HepG2 (cell line): ENCODE data around the gene SP6. TPM values are rescaled to one million over a fixed set of nuclear protein-coding genes. Genes with fewer than 3 reads are reported as not detected.

Experiments used
- ATAC-seq: fragments of 200-7000 bp; cut with Tn5 transposase; 3 replicates; pipeline ENCODE4 v1.9.1; 2020; ENCODE audit warnings: mild to moderate bottlenecking, moderate library complexity
- BruUV-seq: library from RNA; stranded (reverse); fragments of 400-500 nt; replicated peaks from 2 replicates; lab custom pipeline; 2021; lab: Mats Ljungman, UMichigan
- CTCF ChIA-PET: fragments of 300-600 bp; formaldehyde crosslinking; extraction: SDS; loops from one replicate; lab custom pipeline; 2021; ENCODE audit warnings: low total read pairs, inconsistent platforms, low intra/inter-chr PET ratio; lab: Yijun Ruan, JAX
- POLR2A ChIA-PET: fragments of 350-600 bp; sonication (Branson Sonifier 250); formaldehyde crosslinking; loops from one replicate; lab custom pipeline; 2020; ENCODE audit warnings: antibody characterized with exemption, inconsistent platforms; lab: Yijun Ruan, JAX
- DNase-seq: peaks from one replicate; pipeline ENCODE4 v3.0.0-alpha.2; 2015; ENCODE audit warnings: low spot score
- FAIRE-seq: peaks from 3 replicates; lab custom pipeline; 2011; peaks lifted over from hg19 to GRCh38; lab: Jason Lieb, UNC
- H2AFZ ChIP-seq: one replicate; pipeline ENCODE4 v1.6.1; 2011; ENCODE audit warnings: low read length, inconsistent platforms
- H3K27ac ChIP-seq: fragments of 300-600 bp; 3 replicates; pipeline ENCODE4 v1.8.0; 2011; ENCODE audit warnings: mixed run types, mild to moderate bottlenecking, mixed read lengths, low read length, inconsistent platforms; ENCODE audit not compliant: insufficient read depth; ENCODE audit errors: extremely low read length
- H3K27me3 ChIP-seq, 2 experiments: fragments of 200-600 bp in 1 of 2; 2 replicates in 1 of 2; 3 replicates in 1 of 2; pipeline versions ENCODE4 v1.6.0 to v1.8.0; 2011; ENCODE audit warnings: low read length in 2 of 2, mild to moderate bottlenecking in 2 of 2, moderate library complexity in 2 of 2, inconsistent platforms in 1 of 2; ENCODE audit not compliant: insufficient read depth in 2 of 2, control insufficient read depth in 1 of 2
- H3K36me3 ChIP-seq, 2 experiments: fragments of 200-600 bp in 1 of 2; replicated peaks in 1 of 2; 2 replicates in 1 of 2; 3 replicates in 1 of 2; pipeline versions ENCODE4 v1.5.1 to v1.8.0; 2011; ENCODE audit warnings: low read length in 2 of 2, inconsistent platforms in 1 of 2; ENCODE audit not compliant: insufficient read depth in 2 of 2, control insufficient read depth in 1 of 2
- H3K4me1 ChIP-seq: 2 replicates; pipeline ENCODE4 v1.5.1; 2012; ENCODE audit warnings: low read length, inconsistent platforms; ENCODE audit not compliant: insufficient read depth
- H3K4me2 ChIP-seq: 2 replicates; pipeline ENCODE4 v1.6.0; 2011; ENCODE audit warnings: low read depth, low read length, inconsistent platforms
- H3K4me3 ChIP-seq, 3 experiments: fragments of 200-600 bp in 1 of 3; sonication (generic), shearing (Covaris generic) in 1 of 3; replicated peaks in 1 of 3; 2 replicates each; pipeline ENCODE4 v1.5.1; 2011 to 2016; ENCODE audit warnings: low read length in 3 of 3, inconsistent platforms in 2 of 3, low read depth in 2 of 3, mild to moderate bottlenecking in 2 of 3, control low read depth in 1 of 3, mixed read lengths in 1 of 3; ENCODE audit not compliant: insufficient read depth in 1 of 3
- H3K79me2 ChIP-seq: one replicate; pipeline ENCODE4 v1.6.1; 2011; ENCODE audit warnings: low read length, inconsistent platforms; ENCODE audit not compliant: insufficient read depth
- H3K9ac ChIP-seq: 2 replicates; pipeline ENCODE4 v1.6.0; 2011; ENCODE audit warnings: mild to moderate bottlenecking, low read depth, low read length, inconsistent platforms; ENCODE audit not compliant: insufficient read depth
- H3K9me3 ChIP-seq: 2 replicates; pipeline ENCODE4 v1.5.1; 2012; ENCODE audit warnings: mild to moderate bottlenecking, low read length
- H4K20me1 ChIP-seq: 2 replicates; pipeline ENCODE4 v1.6.0; 2011; ENCODE audit warnings: inconsistent platforms, mild to moderate bottlenecking, low read length, moderate library complexity; ENCODE audit not compliant: insufficient read depth
- ATF7 ChIP-seq, 2 experiments: fragments of 450-650 bp in 1 of 2; sonication (generic) in 1 of 2; formaldehyde crosslinking in 1 of 2; IDR thresholded peaks; 2 replicates each; pipeline versions ENCODE4 v1.4.0 to v1.6.1; 2016 to 2020; ENCODE audit warnings: antibody characterized with exemption in 1 of 2, mild to moderate bottlenecking in 1 of 2, missing genetic modification reagents in 1 of 2
- ZNF205 ChIP-seq: IDR thresholded peaks from 2 replicates; pipeline ENCODE4 v1.6.1; 2018; ENCODE audit warnings: missing biosample characterization, missing genetic modification reagents
- ZNF263 ChIP-seq: sonication (generic); formaldehyde crosslinking; IDR thresholded peaks from 2 replicates; pipeline ENCODE4 v1.4.0; 2020; ENCODE audit warnings: missing genetic modification reagents
- ZNF687 ChIP-seq: sonication (generic); formaldehyde crosslinking; IDR thresholded peaks from 2 replicates; pipeline ENCODE4 v1.5.1; 2020; ENCODE audit warnings: mild to moderate bottlenecking, missing genetic modification reagents, moderate library complexity
- WGBS: methylation state at CpG from one replicate; pipeline ENCODE4 v1.1.6; 2017; ENCODE audit warnings: low lambda C conversion rate; 5-methylcytosine and 5-hydroxymethylcytosine counted together
- in situ Hi-C: cut with HindIII; loops from 2 replicates; pipeline ENCODE4 v1.10.0; 2017; ENCODE audit warnings: low pct_unique_long_range_greater_than_20kb; ENCODE audit not compliant: extremely low pct_ligation_motif_present
- intact Hi-C: fragments of 100-400 bp; cut with micrococcal nuclease; formaldehyde crosslinking; loops from one replicate; pipeline ENCODE4 v1.10.0; 2022; ENCODE audit not compliant: unreplicated experiment
- polyA plus RNA-seq, 8 experiments: library from polyadenylated mRNA; depleted of rRNA in 3 of 8; stranded (reverse) in 7 of 8; unstranded in 1 of 8; fragments of >200 nt; fragmentation: Illumina TruSeq in 4 of 8; extraction: Trizol in 4 of 8; gene quantifications; 2 replicates each; pipeline versions ENCODE4 v1.2.1 to v1.2.3, GENCODE V29; 2011 to 2016; ENCODE audit warnings: low read depth in 4 of 8, missing spikeins in 1 of 8, mixed read lengths in 1 of 8; ENCODE audit not compliant: insufficient read depth in 1 of 8
- total RNA-seq, 5 experiments: library from RNA; depleted of rRNA; stranded (reverse); fragments of >200 nt; fragmentation: Illumina TruSeq; extraction: Trizol; gene quantifications; 2 replicates each; pipeline ENCODE4 v1.2.3, GENCODE V29; 2016; ENCODE audit warnings: low read depth in 1 of 5
- TF ChIP-seq, protein P1 (sequence below): sonication (generic); formaldehyde crosslinking; IDR thresholded peaks from 2 replicates; pipeline ENCODE4 v1.5.0; 2020; ENCODE audit warnings: missing genetic modification reagents, mild to moderate bottlenecking, borderline replicate concordance

Gene SP6
- total and polyA plus RNA-seq, 2 of the 13 experiments (the other 11 are each of a cell fraction or from before 2014, with no cell fraction given): 0.07 TPM

GRCh38 chr17:47843391-47843730, 7.6 kb downstream of the SP6 start:
- ATAC-seq (no peak), FAIRE-seq (no peak), DNase-seq (no peak)
- Histone ChIP-seq H3K27me3 (peaks cover 0 to 2% of the 10 kb centered on the region in 2 experiments; a peak in 1 of 5 replicates), H3K4me3 (peak overlapping the region in 1 of 3 experiments; percentile 13; a peak in 1 of 6 replicates), H4K20me1 (no peaks in the 10 kb centered on the region), H3K4me1 (peaks cover 58% of the 10 kb centered on the region), H3K4me2 (peak overlapping the region; percentile 89), H3K79me2 (peaks cover 10% of the 10 kb centered on the region), H3K9me3 (no peaks in the 10 kb centered on the region), H2AFZ (no peak overlapping the region), H3K9ac (no peak overlapping the region), H3K27ac (no peak overlapping the region), H3K36me3 (no peaks in the 10 kb centered on the region; a peak in 2 of 5 replicates)
- ChIA-PET CTCF (interaction anchor here (0.7 to 5.6 kb wide), 3 partner anchors 46 to 175 kb away, joined by 3 to 162 read pairs (median 4); partner anchors contain the start of gene SP2), POLR2A (interaction anchor here (0.7 to 4.8 kb wide), 8 partner anchors 12 to 252 kb away, joined by 3 to 30 read pairs (median 6); partner anchors contain the start of genes LRRC46, MRPL10, PNPO and SP2)
- intact Hi-C loops: loop anchor here (2.0 kb wide), 1 partner anchor 105 kb away; no protein-coding TSS in a partner anchor
- WGBS: 0% methylated on average over 6 of the region's 6 CpGs
- in situ Hi-C loops: loop anchor here (5.0 kb wide), 2 partner anchors 49 to 174 kb away; no protein-coding TSS in a partner anchor
- TF ChIP-seq ATF7 (IDR thresholded peaks at IDR 0.05): no peak
- TF ChIP-seq ATF7 (CRISPR knock-in tag; IDR thresholded peaks at IDR 0.05): no peak
- peak; percentile 74; the same call in 1 of the 2 replicates for TF ChIP-seq ZNF263 (CRISPR knock-in tag)
- TF ChIP-seq ZNF205 (CRISPR knock-in tag): 0 out of 2 replicates have a peak, but pooled peaks have one; percentile 51
- peak; percentile 20; the same call in 1 of the 2 replicates for TF ChIP-seq ZNF687 (CRISPR knock-in tag)
- TF ChIP-seq, protein P1, sequence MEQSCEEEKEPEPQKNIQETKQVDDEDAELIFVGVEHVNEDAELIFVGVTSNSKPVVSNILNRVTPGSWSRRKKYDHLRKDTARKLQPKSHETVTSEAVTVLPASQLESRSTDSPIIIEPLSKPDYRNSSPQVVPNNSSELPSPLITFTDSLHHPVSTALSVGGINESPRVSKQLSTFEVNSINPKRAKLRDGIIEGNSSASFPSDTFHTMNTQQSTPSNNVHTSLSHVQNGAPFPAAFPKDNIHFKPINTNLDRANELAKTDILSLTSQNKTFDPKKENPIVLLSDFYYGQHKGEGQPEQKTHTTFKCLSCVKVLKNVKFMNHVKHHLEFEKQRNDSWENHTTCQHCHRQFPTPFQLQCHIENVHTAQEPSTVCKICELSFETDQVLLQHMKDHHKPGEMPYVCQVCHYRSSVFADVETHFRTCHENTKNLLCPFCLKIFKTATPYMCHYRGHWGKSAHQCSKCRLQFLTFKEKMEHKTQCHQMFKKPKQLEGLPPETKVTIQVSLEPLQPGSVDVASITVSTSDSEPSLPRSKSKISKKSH: peak; percentile 57; the same call in 1 of the 2 replicates
- BruUV-seq: no TSS peak
